Hepatocyte (in vitro differentiated cells): Measurements from ENCODE around the gene EME2.

ENCODE experiments used
- CTCF ChIP-seq: fragments of 200-600 bp; sonication (generic); IDR thresholded peaks from 2 replicates; pipeline ENCODE4 v1.5.1; 2016; ENCODE audit warnings: antibody characterized with exemption, mild to moderate bottlenecking; ENCODE audit not compliant: poor library complexity
- EZH2 ChIP-seq: fragments of 200-600 bp; sonication (generic); IDR thresholded peaks from 2 replicates; pipeline ENCODE4 v1.6.1; 2016; ENCODE audit warnings: antibody characterized with exemption, mild to moderate bottlenecking, borderline replicate concordance
- EZH2phosphoT487 ChIP-seq: fragments of 200-600 bp; sonication (generic); IDR thresholded peaks from one replicate; pipeline ENCODE4 v1.6.1; 2018; ENCODE audit warnings: antibody characterized with exemption, mild to moderate bottlenecking, low read depth, moderate library complexity; ENCODE audit not compliant: unreplicated experiment, severe bottlenecking

- TF ChIP-seq CTCF: no peak
- TF ChIP-seq EZH2: no peak
- no peak for TF ChIP-seq EZH2phosphoT487
Observed at GRCh38 chr16:1761751-1762150, 10.9 kb upstream of the EME2 start.
